Measurements from ENCODE around the gene OVAAL.

Gene OVAAL

GRCh38 chr1:180558664-180559063, at the start of gene OVAAL:
Gene OVAAL (plus strand): TSS chr1:180558964.
- TF ChIP-seq CTCF (IDR thresholded peaks at IDR 0.05; ENCODE audit: extremely low read depth, insufficient read depth, missing control alignments), result no peak
- in situ Hi-C loops (cut with MboI; ENCODE audit: low pct_unique_long_range_greater_than_20kb, low sequenced_read_pairs, unreplicated experiment), result loop anchor here (5.0 kb wide), 1 partner anchor 51 kb away; no protein-coding TSS in a partner anchor
- DNase-seq (ENCODE audit: low spot score), result no peak

GRCh38 chr1:180510882-180511281, 47.9 kb upstream of the OVAAL start:
- no peak for DNase-seq (ENCODE audit: low spot score)
- in situ Hi-C loops (cut with MboI; ENCODE audit: low pct_unique_long_range_greater_than_20kb, low sequenced_read_pairs, unreplicated experiment), result loop anchor here (10.0 to 25.0 kb wide), 2 partner anchors 344 to 501 kb away; partner anchors contain the start of gene STX6
- TF ChIP-seq CTCF (IDR thresholded peaks at IDR 0.05; ENCODE audit: extremely low read depth, insufficient read depth, missing control alignments), result no peak

GRCh38 chr1:180513531-180513930, 45.2 kb upstream of the OVAAL start:
- no peak for TF ChIP-seq CTCF (IDR thresholded peaks at IDR 0.05; ENCODE audit: extremely low read depth, insufficient read depth, missing control alignments)
- in situ Hi-C loops (cut with MboI; ENCODE audit: low pct_unique_long_range_greater_than_20kb, low sequenced_read_pairs, unreplicated experiment), result loop anchor here (10.0 to 25.0 kb wide), 2 partner anchors 341 to 499 kb away; partner anchors contain the start of gene STX6
- DNase-seq (ENCODE audit: low spot score), result no peak

- DNase-seq (ENCODE audit: low spot score), result no peak
- TF ChIP-seq CTCF (IDR thresholded peaks at IDR 0.05; ENCODE audit: extremely low read depth, insufficient read depth, missing control alignments), result no peak
- in situ Hi-C loops (cut with MboI; ENCODE audit: low pct_unique_long_range_greater_than_20kb, low sequenced_read_pairs, unreplicated experiment), result loop anchor here (10.0 to 25.0 kb wide), 2 partner anchors 339 to 497 kb away; partner anchors contain the start of gene STX6
Measured at GRCh38 chr1:180515364-180515763, 43.4 kb upstream of the OVAAL start.

GRCh38 chr1:180515857-180516388, 42.8 kb upstream of the OVAAL start:
- DNase-seq (ENCODE audit: low spot score), result peak; percentile 78
- in situ Hi-C loops (cut with MboI; ENCODE audit: low pct_unique_long_range_greater_than_20kb, low sequenced_read_pairs, unreplicated experiment), result loop anchor here (10.0 to 25.0 kb wide), 2 partner anchors 339 to 496 kb away; partner anchors contain the start of gene STX6
- TF ChIP-seq CTCF (IDR thresholded peaks at IDR 0.05; ENCODE audit: extremely low read depth, insufficient read depth, missing control alignments), result peak; percentile 87

GRCh38 chr1:180519846-180520245, 38.9 kb upstream of the OVAAL start:
- in situ Hi-C loops (cut with MboI; ENCODE audit: low pct_unique_long_range_greater_than_20kb, low sequenced_read_pairs, unreplicated experiment), result loop anchor here (10.0 to 25.0 kb wide), 3 partner anchors 335 to 645 kb away; partner anchors contain the start of gene STX6
- no peak for TF ChIP-seq CTCF (IDR thresholded peaks at IDR 0.05; ENCODE audit: extremely low read depth, insufficient read depth, missing control alignments)

More at GRCh38 chr1:180519846-180520245, 38.9 kb upstream of the OVAAL start:
- no peak for DNase-seq (ENCODE audit: low spot score)

All from GM13977 (cell line).